ENCODE results near the gene IDI2. TPM values are rescaled to one million over a fixed set of nuclear protein-coding genes. Genes with fewer than 3 reads are reported as not detected.
"Not testable (repeated sequence)": the region's sequence is repeated elsewhere in the genome, so short reads cannot be mapped to it uniquely, and the experiment has no call there.

Gene IDI2
- total RNA-seq (2014; rRNA removed; shearing (Covaris generic)), result 0.08 TPM in 1 of 2 replicates, not detected in the other
- not detected in 2 replicates for polyA plus RNA-seq (2015; cell fraction: cytosol; rRNA removed)
- polyA plus RNA-seq (2015; cell fraction: nucleus; rRNA removed), result not detected in 2 replicates

GRCh38 chr10:1025683-1026082 lies at the start of gene IDI2:
TSS of gene IDI2 (minus strand) at chr10:1025859. CDS start at chr10:1024723, 1,136 bp downstream.
- DNase-seq (ENCODE audit: low read depth, low spot score), result no peak
- in situ Hi-C loops (cut with HindIII; ENCODE audit: low pct_unique_long_range_greater_than_20kb, low sequenced_read_pairs), result no loop called here

- in situ Hi-C loops (cut with HindIII; ENCODE audit: low pct_unique_long_range_greater_than_20kb, low sequenced_read_pairs), result no loop called here
- peak; percentile 42 for DNase-seq (ENCODE audit: low read depth, low spot score)
Observed at GRCh38 chr10:1074748-1075308, 49.2 kb upstream of the IDI2 start.

GRCh38 chr10:1074052-1074747 lies 48.5 kb upstream of the IDI2 start:
- DNase-seq (ENCODE audit: low read depth, low spot score), result peak; percentile 42
- in situ Hi-C loops (cut with HindIII; ENCODE audit: low pct_unique_long_range_greater_than_20kb, low sequenced_read_pairs), result no loop called here

- DNase-seq (ENCODE audit: low read depth, low spot score), result no peak
- in situ Hi-C loops (cut with HindIII; ENCODE audit: low pct_unique_long_range_greater_than_20kb, low sequenced_read_pairs), result no loop called here
Observed at GRCh38 chr10:1070919-1071318, 45.3 kb upstream of the IDI2 start.

- DNase-seq (ENCODE audit: low read depth, low spot score), result no peak
- in situ Hi-C loops (cut with HindIII; ENCODE audit: low pct_unique_long_range_greater_than_20kb, low sequenced_read_pairs), result no loop called here
Observed at GRCh38 chr10:1068380-1069361, 43.0 kb upstream of the IDI2 start.

- DNase-seq (ENCODE audit: low read depth, low spot score); in situ Hi-C loops (cut with HindIII; ENCODE audit: low pct_unique_long_range_greater_than_20kb, low sequenced_read_pairs): not testable (repeated sequence)
Observed at GRCh38 chr10:1066734-1067133, 41.1 kb upstream of the IDI2 start.

- in situ Hi-C loops (cut with HindIII; ENCODE audit: low pct_unique_long_range_greater_than_20kb, low sequenced_read_pairs), result no loop called here
- DNase-seq (ENCODE audit: low read depth, low spot score), result no peak
Observed at GRCh38 chr10:1064964-1065247, 39.2 kb upstream of the IDI2 start.

- in situ Hi-C loops (cut with HindIII; ENCODE audit: low pct_unique_long_range_greater_than_20kb, low sequenced_read_pairs), result no loop called here
- no peak for DNase-seq (ENCODE audit: low read depth, low spot score)
Observed at GRCh38 chr10:1063232-1063865, 37.7 kb upstream of the IDI2 start.

- DNase-seq (ENCODE audit: low read depth, low spot score), result no peak
- in situ Hi-C loops (cut with HindIII; ENCODE audit: low pct_unique_long_range_greater_than_20kb, low sequenced_read_pairs), result no loop called here
Observed at GRCh38 chr10:1061930-1062774, 36.5 kb upstream of the IDI2 start.

- in situ Hi-C loops (cut with HindIII; ENCODE audit: low pct_unique_long_range_greater_than_20kb, low sequenced_read_pairs), result no loop called here
- no peak for DNase-seq (ENCODE audit: low read depth, low spot score)
Observed at GRCh38 chr10:1059902-1060301, 34.2 kb upstream of the IDI2 start.

- DNase-seq (ENCODE audit: low read depth, low spot score), result no peak
- in situ Hi-C loops (cut with HindIII; ENCODE audit: low pct_unique_long_range_greater_than_20kb, low sequenced_read_pairs), result no loop called here
Observed at GRCh38 chr10:1058017-1058416, 32.4 kb upstream of the IDI2 start.

GRCh38 chr10:1057106-1057657 lies 31.5 kb upstream of the IDI2 start:
- DNase-seq (ENCODE audit: low read depth, low spot score), result no peak
- in situ Hi-C loops (cut with HindIII; ENCODE audit: low pct_unique_long_range_greater_than_20kb, low sequenced_read_pairs), result no loop called here

- in situ Hi-C loops (cut with HindIII; ENCODE audit: low pct_unique_long_range_greater_than_20kb, low sequenced_read_pairs), result no loop called here
- DNase-seq (ENCODE audit: low read depth, low spot score), result peak; percentile 66
Observed at GRCh38 chr10:1056326-1057105, 30.9 kb upstream of the IDI2 start, which contains the start of gene WDR37. TSS of gene WDR37 (plus strand) at chr10:1056385. CDS start at chr10:1072156, 15,771 bp downstream.

- DNase-seq (ENCODE audit: low read depth, low spot score), result no peak
- in situ Hi-C loops (cut with HindIII; ENCODE audit: low pct_unique_long_range_greater_than_20kb, low sequenced_read_pairs), result no loop called here
Observed at GRCh38 chr10:1054684-1055083, 29.0 kb upstream of the IDI2 start.

GRCh38 chr10:1050554-1050953 lies 24.9 kb upstream of the IDI2 start:
- in situ Hi-C loops (cut with HindIII; ENCODE audit: low pct_unique_long_range_greater_than_20kb, low sequenced_read_pairs), result no loop called here
- DNase-seq (ENCODE audit: low read depth, low spot score), result no peak

GRCh38 chr10:1050145-1050544 lies 24.5 kb upstream of the IDI2 start:
- DNase-seq (ENCODE audit: low read depth, low spot score), result no peak

More at GRCh38 chr10:1050145-1050544, 24.5 kb upstream of the IDI2 start:
- in situ Hi-C loops (cut with HindIII; ENCODE audit: low pct_unique_long_range_greater_than_20kb, low sequenced_read_pairs), result no loop called here
